ENCODE measurements around the gene PDZK1. TPM values are rescaled to one million over a fixed set of nuclear protein-coding genes. Genes with fewer than 3 reads are reported as not detected.
"Not testable (repeated sequence)": the region's sequence is repeated elsewhere in the genome, so short reads cannot be mapped to it uniquely, and the experiment has no call there.

Gene PDZK1
- total RNA-seq, 1 donor, result 0.10 TPM

- no peaks in the 10 kb centered on the region for H3K27me3 ChIP-seq (ENCODE audit: insufficient read depth, low read length)
- H3K4me1 ChIP-seq (ENCODE audit: insufficient read depth, low read length), result peaks cover 27% of the 10 kb centered on the region
- no peaks in the 10 kb centered on the region for H3K9me3 ChIP-seq (ENCODE audit: low read depth, low read length)
- no peak overlapping the region for H3K4me3 ChIP-seq (ENCODE audit: low read length)
Observed at GRCh38 chr1:145692785-145693443, 14.3 kb downstream of the PDZK1 start.

- Histone ChIP-seq H3K9me3 (ENCODE audit: low read depth, low read length) (no peaks in the 10 kb centered on the region), H3K27me3 (ENCODE audit: insufficient read depth, low read length) (no peaks in the 10 kb centered on the region), H3K4me1 (ENCODE audit: insufficient read depth, low read length) (peaks cover 27% of the 10 kb centered on the region), H3K4me3 (ENCODE audit: low read length) (no peak overlapping the region)
Observed at GRCh38 chr1:145690587-145691558, 16.3 kb downstream of the PDZK1 start.

- H3K4me1 ChIP-seq (ENCODE audit: insufficient read depth, low read length), result peaks cover 27% of the 10 kb centered on the region
- H3K4me3 ChIP-seq (ENCODE audit: low read length), result no peak overlapping the region
- H3K9me3 ChIP-seq (ENCODE audit: low read depth, low read length), result no peaks in the 10 kb centered on the region
- H3K27me3 ChIP-seq (ENCODE audit: insufficient read depth, low read length), result no peaks in the 10 kb centered on the region
Observed at GRCh38 chr1:145689922-145690321, 17.2 kb downstream of the PDZK1 start.

GRCh38 chr1:145688924-145689323 lies 18.2 kb downstream of the PDZK1 start:
- no peak overlapping the region for H3K4me3 ChIP-seq (ENCODE audit: low read length)
- no peaks in the 10 kb centered on the region for H3K27me3 ChIP-seq (ENCODE audit: insufficient read depth, low read length)
- H3K9me3 ChIP-seq (ENCODE audit: low read depth, low read length), result no peaks in the 10 kb centered on the region
- H3K4me1 ChIP-seq (ENCODE audit: insufficient read depth, low read length), result peaks cover 27% of the 10 kb centered on the region

- Histone ChIP-seq H3K27me3 (ENCODE audit: insufficient read depth, low read length) (no peaks in the 10 kb centered on the region), H3K4me1 (ENCODE audit: insufficient read depth, low read length) (peaks cover 27% of the 10 kb centered on the region), H3K4me3 (ENCODE audit: low read length) (no peak overlapping the region), H3K9me3 (ENCODE audit: low read depth, low read length) (no peaks in the 10 kb centered on the region)
Observed at GRCh38 chr1:145688328-145688727, 18.8 kb downstream of the PDZK1 start.

GRCh38 chr1:145686078-145686477 lies 21.1 kb downstream of the PDZK1 start:
- not testable (repeated sequence) for H3K27me3 ChIP-seq (ENCODE audit: insufficient read depth, low read length); H3K9me3 ChIP-seq (ENCODE audit: low read depth, low read length); H3K4me3 ChIP-seq (ENCODE audit: low read length)
- H3K4me1 ChIP-seq (ENCODE audit: insufficient read depth, low read length), result peaks cover 20% of the 10 kb centered on the region

GRCh38 chr1:145684858-145685257 lies 22.3 kb downstream of the PDZK1 start:
- not testable (repeated sequence) for H3K9me3 ChIP-seq (ENCODE audit: low read depth, low read length); H3K4me3 ChIP-seq (ENCODE audit: low read length); H3K27me3 ChIP-seq (ENCODE audit: insufficient read depth, low read length); H3K4me1 ChIP-seq (ENCODE audit: insufficient read depth, low read length)

- H3K4me1 ChIP-seq (ENCODE audit: insufficient read depth, low read length); H3K4me3 ChIP-seq (ENCODE audit: low read length); H3K27me3 ChIP-seq (ENCODE audit: insufficient read depth, low read length); H3K9me3 ChIP-seq (ENCODE audit: low read depth, low read length): not testable (repeated sequence)
Observed at GRCh38 chr1:145673217-145673616, 34.0 kb downstream of the PDZK1 start.

- not testable (repeated sequence) for H3K9me3 ChIP-seq (ENCODE audit: low read depth, low read length)
Observed at GRCh38 chr1:145670995-145671745, 36.0 kb downstream of the PDZK1 start.

GRCh38 chr1:145665015-145665414 lies 42.2 kb downstream of the PDZK1 start:
- H3K4me3 ChIP-seq (ENCODE audit: low read length); H3K4me1 ChIP-seq (ENCODE audit: insufficient read depth, low read length); H3K9me3 ChIP-seq (ENCODE audit: low read depth, low read length); H3K27me3 ChIP-seq (ENCODE audit: insufficient read depth, low read length): not testable (repeated sequence)

More at GRCh38 chr1:145670995-145671745, 36.0 kb downstream of the PDZK1 start:
- not testable (repeated sequence) for H3K27me3 ChIP-seq (ENCODE audit: insufficient read depth, low read length); H3K4me3 ChIP-seq (ENCODE audit: low read length); H3K4me1 ChIP-seq (ENCODE audit: insufficient read depth, low read length)

GRCh38 chr1:145662502-145662901 lies 44.7 kb downstream of the PDZK1 start:
- H3K9me3 ChIP-seq (ENCODE audit: low read depth, low read length); H3K4me1 ChIP-seq (ENCODE audit: insufficient read depth, low read length); H3K4me3 ChIP-seq (ENCODE audit: low read length); H3K27me3 ChIP-seq (ENCODE audit: insufficient read depth, low read length): not testable (repeated sequence)

GRCh38 chr1:145656245-145656943 lies 50.8 kb downstream of the PDZK1 start:
- H3K4me3 ChIP-seq (ENCODE audit: low read length); H3K4me1 ChIP-seq (ENCODE audit: insufficient read depth, low read length): not testable (repeated sequence)

GRCh38 chr1:145643990-145644389 lies 63.2 kb downstream of the PDZK1 start:
- H3K4me3 ChIP-seq (ENCODE audit: low read length); H3K4me1 ChIP-seq (ENCODE audit: insufficient read depth, low read length); H3K9me3 ChIP-seq (ENCODE audit: low read depth, low read length); H3K27me3 ChIP-seq (ENCODE audit: insufficient read depth, low read length): not testable (repeated sequence)

More at GRCh38 chr1:145656245-145656943, 50.8 kb downstream of the PDZK1 start:
- not testable (repeated sequence) for H3K9me3 ChIP-seq (ENCODE audit: low read depth, low read length); H3K27me3 ChIP-seq (ENCODE audit: insufficient read depth, low read length)

GRCh38 chr1:145641886-145642285 lies 65.3 kb downstream of the PDZK1 start:
- H3K4me1 ChIP-seq (ENCODE audit: insufficient read depth, low read length); H3K9me3 ChIP-seq (ENCODE audit: low read depth, low read length); H3K27me3 ChIP-seq (ENCODE audit: insufficient read depth, low read length); H3K4me3 ChIP-seq (ENCODE audit: low read length): not testable (repeated sequence)

- H3K9me3 ChIP-seq (ENCODE audit: low read depth, low read length); H3K27me3 ChIP-seq (ENCODE audit: insufficient read depth, low read length); H3K4me3 ChIP-seq (ENCODE audit: low read length); H3K4me1 ChIP-seq (ENCODE audit: insufficient read depth, low read length): not testable (repeated sequence)
Observed at GRCh38 chr1:145636237-145636636, 70.9 kb downstream of the PDZK1 start.
